Stomach (tissue), 19 donors: ENCODE results near the gene ARMCX1. TPM values are rescaled to one million over a fixed set of nuclear protein-coding genes. Genes with fewer than 3 reads are reported as not detected.
A peak's percentile ranks its signal among the peaks of the same experiment; 100 is the strongest.
"Not testable (repeated sequence)": the region's sequence is repeated elsewhere in the genome, so short reads cannot be mapped to it uniquely, and the experiment has no call there.

Experiments used
- DNase-seq, 2 donors: peaks; one replicate each; pipeline versions ENCODE4 v3.0.0 to v3.0.0-alpha.2; 2013 to 2019
- H3K27ac ChIP-seq, 5 donors: fragments of 200-600 bp in 4 of 5; sonication (generic) in 4 of 5; one replicate each; pipeline ENCODE4 v1.5.1; 2013 to 2019; ENCODE audit warnings: mild to moderate bottlenecking in 1 of 5, moderate library complexity in 1 of 5
- H3K27me3 ChIP-seq, 3 donors: fragments of 200-600 bp; sonication (generic); one replicate each; pipeline ENCODE4 v1.5.1; 2017 to 2019; ENCODE audit warnings: mixed run types in 1 of 3
- H3K36me3 ChIP-seq, 4 donors: fragments of 200-600 bp; sonication (generic); 1 replicate in 3 of 4; 2 replicates in 1 of 4; pipeline ENCODE4 v1.5.1; 2016 to 2019
- H3K4me1 ChIP-seq, 4 donors: fragments of 200-600 bp; sonication (generic); one replicate each; pipeline ENCODE4 v1.5.1; 2016 to 2019
- H3K4me3 ChIP-seq, 4 donors: fragments of 200-600 bp; sonication (generic) in 3 of 4; one replicate each; pipeline ENCODE4 v1.5.1; 2016 to 2019; ENCODE audit warnings: mild to moderate bottlenecking in 1 of 4
- H3K9me3 ChIP-seq, 4 donors: fragments of 200-600 bp; sonication (generic); one replicate each; pipeline ENCODE4 v1.5.1; 2016 to 2019
- CTCF ChIP-seq, 7 experiments: fragments of 450-650 bp in 4 of 7; fragments of 200-600 bp in 3 of 7; sonication (generic) in 3 of 7; IDR thresholded peaks; one replicate each; pipeline ENCODE4 v1.5.1; 2016 to 2019; ENCODE audit warnings: antibody characterized with exemption in 7 of 7, control low read depth in 2 of 7, mild to moderate bottlenecking in 1 of 7
- EP300 ChIP-seq: sonication (generic); formaldehyde crosslinking; IDR thresholded peaks from one replicate; pipeline ENCODE4 v1.6.1; 2017; ENCODE audit warnings: antibody characterized with exemption
- POLR2A ChIP-seq, 4 donors: fragments of 450-650 bp; IDR thresholded peaks; one replicate each; pipeline ENCODE4 v1.6.1; 2016; ENCODE audit warnings: antibody characterized with exemption in 4 of 4, control low read depth in 2 of 4, mild to moderate bottlenecking in 1 of 4, moderate library complexity in 1 of 4
- POLR2AphosphoS5 ChIP-seq, 3 donors: sonication (generic); formaldehyde crosslinking; IDR thresholded peaks; one replicate each; pipeline ENCODE4 v1.6.1; 2016; ENCODE audit warnings: antibody characterized with exemption in 3 of 3
- WGBS, 5 donors: extraction: QIAGEN DNeasy Blood & Tissue Kit in 3 of 5; methylation state at CpG; one replicate each; pipeline versions ENCODE4 v1.1.5 to v1.1.7; 2013 to 2018; 5-methylcytosine and 5-hydroxymethylcytosine counted together
- intact Hi-C: fragments of 100-400 bp; cut with DNase I; formaldehyde crosslinking; loops from one replicate; pipeline ENCODE4 v1.15.1; 2023; ENCODE audit warnings: low total_unique reads
- long read RNA-seq, 10 donors: transcript quantifications; one replicate each; lab custom pipeline, GENCODE V29; 2026
- polyA plus RNA-seq, 3 donors: library from polyadenylated mRNA; stranded (reverse); fragments of 200-250 nt; gene quantifications; one replicate each; pipeline ENCODE4 v1.2.3, GENCODE V29; 2013
- total RNA-seq, 5 donors: library from RNA; depleted of rRNA; stranded (reverse); fragments of >200 nt; gene quantifications; one replicate each; pipeline versions ENCODE4 v1.1.0 to v1.2.3, GENCODE V29; 2014 to 2016
- donor health status: healthy with polysubstance abuse.
- donor health status: Bipolar disorder and iron deficiency.
- donor health status: healthy.

ARMCX1 gene
- total RNA-seq (10 to 100 TPM in 3 of 5 donors, 1 to 10 TPM in 2; 2.8 to 72.8 (median 18.2) TPM), polyA plus RNA-seq (10 to 100 TPM in 2 of 3 donors, 1 to 10 TPM in 1; 9.5 to 13.0 (median 10.8) TPM)
- long read RNA-seq, donor 1, partial matches to known transcripts = 0 of 1 reads
- long read RNA-seq, donor 1, other reads (novel, unspliced or antisense) = 0 of 1 reads
- long read RNA-seq, donor 2, partial matches to known transcripts = 0 of 2 reads
- long read RNA-seq, donor 2, other reads (novel, unspliced or antisense) = 0 of 2 reads
- long read RNA-seq, donor 3, transcript ARMCX1-201 (4 exons, 2,141 nt) = major isoform, 6 of 12 reads
- long read RNA-seq, donor 3, partial matches to known transcripts = 6 of 12 reads
- long read RNA-seq, donor 3, other reads (novel, unspliced or antisense) = 0 of 12 reads
- long read RNA-seq, donor 4, partial matches to known transcripts = 0 of 1 reads
- long read RNA-seq, donor 4, other reads (novel, unspliced or antisense) = 0 of 1 reads
- long read RNA-seq, donor 5, transcript ARMCX1-201 (4 exons, 2,141 nt) = major isoform, 9 of 9 reads
- long read RNA-seq, donor 5, partial matches to known transcripts = 0 of 9 reads
- long read RNA-seq, donor 5, other reads (novel, unspliced or antisense) = 0 of 9 reads
- long read RNA-seq, donor 6, transcript ARMCX1-201 (4 exons, 2,141 nt) = major isoform, 13 of 60 reads
- long read RNA-seq, donor 6, partial matches to known transcripts = 47 of 60 reads
- long read RNA-seq, donor 6, other reads (novel, unspliced or antisense) = 0 of 60 reads
- long read RNA-seq, donor 7, transcript ARMCX1-201 (4 exons, 2,141 nt) = major isoform, 11 of 11 reads
- long read RNA-seq, donor 7, partial matches to known transcripts = 0 of 11 reads
- long read RNA-seq, donor 7, other reads (novel, unspliced or antisense) = 0 of 11 reads
- long read RNA-seq, donor 8, transcript ARMCX1-201 (4 exons, 2,141 nt) = major isoform, 7 of 7 reads
- long read RNA-seq, donor 8, partial matches to known transcripts = 0 of 7 reads
- long read RNA-seq, donor 8, other reads (novel, unspliced or antisense) = 0 of 7 reads
- long read RNA-seq, donor 9, transcript ARMCX1-201 (4 exons, 2,141 nt) = major isoform, 6 of 13 reads
- long read RNA-seq, donor 9, partial matches to known transcripts = 0 of 13 reads
- long read RNA-seq, donor 9, other reads (novel, unspliced or antisense) = 7 of 13 reads
- long read RNA-seq, donor 10, partial matches to known transcripts = 0 of 2 reads
- long read RNA-seq, donor 10, other reads (novel, unspliced or antisense) = 0 of 2 reads

DNA sequence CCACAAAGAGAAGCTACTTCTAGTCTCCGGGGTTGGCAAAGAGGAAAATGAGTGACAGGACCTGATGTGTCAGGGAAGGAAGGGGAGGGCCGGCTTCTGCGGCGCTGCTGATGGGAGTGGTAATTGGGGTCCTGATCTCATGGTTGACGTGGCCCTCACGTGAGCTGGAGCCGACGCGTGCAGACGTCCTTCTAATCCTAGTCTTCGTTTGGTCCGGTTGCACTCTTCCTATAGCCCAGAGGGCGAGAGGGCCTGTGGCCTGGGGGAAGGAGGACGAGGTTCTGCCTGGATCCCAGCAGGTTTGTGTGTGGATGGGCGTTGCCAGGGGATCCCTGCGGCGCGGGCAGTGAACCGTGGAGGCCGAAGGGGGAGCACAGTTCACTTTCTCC, at the start of gene ARMCX1:
ARMCX1 (plus strand) TSS at position 186 of the 389 bp plus-strand sequence. CDS start 2,384 bp downstream, outside the sequence.
- intact Hi-C loops = no loop called here
- H3K4me1 ChIP-seq = peaks cover 0 to 5% (median 0%) of the 10 kb centered on the region in 4 donors
- H3K4me3 ChIP-seq = peak within 1 kb of the TSS; percentile 48 to 59 (median 54)
- peak; percentile 49 to 92 for DNase-seq
- WGBS, 5 donors = 0 to 57% (median 4%) methylated on average over 4 to 20 of the region's 20 CpGs
- peaks cover 0 to 13% (median 7%) of the 10 kb centered on the region in 4 donors for H3K36me3 ChIP-seq
- H3K27ac ChIP-seq = peak within 1 kb of the TSS; percentile 34 to 89 (median 81)
- H3K9me3 ChIP-seq = no peaks in the 10 kb centered on the region
- H3K27me3 ChIP-seq = peaks cover 0 to 11% (median 0%) of the 10 kb centered on the region in 3 donors
- TF ChIP-seq EP300 (no peak), POLR2AphosphoS5 (IDR thresholded peaks at IDR 0.05) (peak; percentile 47 to 74 (median 65)), POLR2A (IDR thresholded peaks at IDR 0.05) (no peak)

GRCh38 chrX:101502929-101503328, 47.4 kb upstream of the ARMCX1 start:
- peaks cover 0 to 29% (median 8%) of the 10 kb centered on the region in 4 donors for H3K36me3 ChIP-seq
- H3K9me3 ChIP-seq, H3K4me3 ChIP-seq, DNase-seq, H3K4me1 ChIP-seq, H3K27me3 ChIP-seq, intact Hi-C loops, H3K27ac ChIP-seq: not testable (repeated sequence)
- 89 to 100% (median 100%) methylated on average over 1 of the region's 1 CpG; no CpG with 5 or more reads in 2 of the 5 donors for WGBS, 5 donors

DNA sequence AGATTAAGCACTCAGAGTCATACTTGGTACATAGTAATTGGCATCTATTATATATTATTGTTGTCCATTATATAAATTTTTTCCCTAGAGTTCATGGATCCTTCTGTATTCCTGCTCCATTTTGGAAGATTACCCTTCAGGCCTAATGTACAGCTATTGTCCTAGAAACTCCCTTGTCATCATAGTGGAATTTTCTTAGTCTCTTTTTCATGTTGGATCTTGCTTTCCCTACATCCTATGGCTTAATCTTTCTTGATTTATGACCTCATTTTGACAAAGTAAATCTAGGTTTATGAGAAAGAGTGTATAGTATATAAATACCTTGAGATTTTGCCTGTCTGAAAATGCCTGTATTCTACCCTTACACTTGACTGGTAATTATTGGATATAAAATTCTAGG, 43.0 kb upstream of the ARMCX1 start:
- H3K9me3 ChIP-seq = no peaks in the 10 kb centered on the region
- H3K4me3 ChIP-seq = no peak overlapping the region
- H3K27me3 ChIP-seq = no peaks in the 10 kb centered on the region
- no peak overlapping the region for H3K27ac ChIP-seq
- no peak for DNase-seq
- intact Hi-C loops = no loop called here
- H3K36me3 ChIP-seq = peaks cover 0 to 8% (median 3%) of the 10 kb centered on the region in 4 donors
- TF ChIP-seq POLR2A (IDR thresholded peaks at IDR 0.05) (no peak), EP300 (no peak), CTCF (IDR thresholded peaks at IDR 0.05) (no peak), POLR2AphosphoS5 (IDR thresholded peaks at IDR 0.05) (no peak)
- no peaks in the 10 kb centered on the region for H3K4me1 ChIP-seq

DNA sequence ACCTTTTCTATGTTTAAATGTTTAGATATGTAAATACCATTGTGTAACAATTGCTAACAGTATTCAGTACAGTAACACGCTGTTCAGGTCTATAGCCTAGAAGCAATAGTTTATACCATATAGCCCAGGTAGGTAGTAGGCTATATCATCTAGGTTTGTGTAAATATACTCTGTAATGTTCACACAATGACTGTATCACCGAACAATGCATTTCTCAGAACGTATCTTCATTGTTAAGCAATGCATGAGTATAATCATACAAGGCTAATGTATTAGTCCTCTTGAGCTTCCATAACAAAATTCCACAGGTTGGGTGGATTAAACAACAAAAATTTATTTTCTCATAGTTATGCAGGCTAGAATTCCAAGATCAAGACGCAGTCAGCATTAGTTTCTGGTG, 42.4 kb upstream of the ARMCX1 start:
- H3K9me3 ChIP-seq = no peaks in the 10 kb centered on the region
- TF ChIP-seq POLR2A (IDR thresholded peaks at IDR 0.05) = no peak
- TF ChIP-seq EP300 = no peak
- no peak for TF ChIP-seq CTCF (IDR thresholded peaks at IDR 0.05)
- no peak for TF ChIP-seq POLR2AphosphoS5 (IDR thresholded peaks at IDR 0.05)
- H3K27me3 ChIP-seq = no peaks in the 10 kb centered on the region
- 73 to 97% (median 77%) methylated on average over 4 of the region's 4 CpGs for WGBS, 5 donors
- intact Hi-C loops = no loop called here
- H3K27ac ChIP-seq = no peak overlapping the region
- no peaks in the 10 kb centered on the region for H3K4me1 ChIP-seq
- DNase-seq = no peak
- peaks cover 0 to 8% (median 3%) of the 10 kb centered on the region in 4 donors for H3K36me3 ChIP-seq
- H3K4me3 ChIP-seq = no peak overlapping the region

DNA sequence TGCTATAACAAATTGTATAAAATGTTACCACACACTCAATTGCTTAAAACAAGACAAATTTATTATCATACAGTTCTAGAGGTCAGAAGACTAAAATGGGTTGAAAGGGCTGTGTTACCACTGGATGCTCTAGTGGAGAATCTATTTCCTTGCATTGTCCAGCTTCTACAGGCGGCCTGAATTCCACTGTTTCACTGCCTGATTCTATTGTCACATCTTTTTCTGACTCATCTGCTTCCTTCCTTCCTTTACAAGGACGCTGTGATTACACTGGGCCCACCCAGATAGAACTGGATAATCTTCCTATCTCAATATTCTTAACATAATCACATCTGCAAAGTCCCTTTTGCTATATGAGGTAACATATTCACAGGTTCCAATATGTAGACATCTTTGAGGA, 19.4 kb upstream of the ARMCX1 start:
- 36 to 79% (median 52%) methylated on average over 2 of the region's 2 CpGs for WGBS, 5 donors
- Histone ChIP-seq H3K27ac (no peak overlapping the region), H3K27me3 (no peaks in the 10 kb centered on the region), H3K4me3 (no peak overlapping the region), H3K4me1 (no peaks in the 10 kb centered on the region), H3K36me3 (peaks cover 0 to 16% (median 0%) of the 10 kb centered on the region in 4 donors), H3K9me3 (peaks cover 0 to 15% (median 5%) of the 10 kb centered on the region in 4 donors)
- intact Hi-C loops = no loop called here
- no peak for DNase-seq
- TF ChIP-seq EP300 (no peak), CTCF (IDR thresholded peaks at IDR 0.05) (no peak), POLR2A (IDR thresholded peaks at IDR 0.05) (no peak), POLR2AphosphoS5 (IDR thresholded peaks at IDR 0.05) (no peak)
